NK-92 treated with Interleukin-12 subunit alpha and Interleukin-12 subunit beta, amount 100 ng/mL, for 24 hours (cell line): Measurements from ENCODE around the gene LRRC17.
"Not testable (repeated sequence)": the region's sequence is repeated elsewhere in the genome, so short reads cannot be mapped to it uniquely, and the experiment has no call there.

Experiments
- DNase-seq: peaks from one replicate; lab custom pipeline; 2025; lab: John Stamatoyannopoulos, UW

LRRC17 gene

DNA sequence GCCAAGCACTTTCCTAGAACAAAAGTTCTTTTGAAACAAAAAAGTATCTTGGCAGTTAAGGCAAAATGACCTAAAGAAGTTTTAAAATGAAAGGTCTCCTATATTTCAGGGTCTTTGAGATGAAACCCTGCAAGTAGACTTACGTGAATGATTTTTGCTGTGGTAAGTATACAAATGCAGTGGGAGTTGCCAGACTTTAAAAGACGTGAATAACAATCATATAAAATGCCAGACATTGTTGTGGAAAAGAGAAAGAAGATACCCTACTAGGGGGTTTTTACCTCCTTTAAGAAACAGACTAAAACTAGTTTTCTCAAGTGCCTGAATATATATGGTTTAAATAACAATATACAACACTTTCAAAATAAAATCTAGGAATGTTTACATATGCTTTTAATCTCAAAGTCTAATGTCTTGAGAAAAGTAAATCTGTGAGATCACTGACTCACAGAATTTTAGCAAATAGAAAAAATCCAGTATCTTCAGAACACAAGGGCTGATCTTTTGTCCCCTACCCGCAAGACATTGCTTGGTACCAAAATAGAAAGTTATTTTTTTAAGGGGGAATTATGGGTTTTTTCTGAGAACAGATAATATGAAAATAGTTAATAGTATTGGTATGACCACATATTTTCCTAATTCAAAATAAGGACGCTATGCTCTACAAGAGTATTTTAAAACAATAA is 29.5 kb downstream of the LRRC17 start:
- DNase-seq = no peak

DNA sequence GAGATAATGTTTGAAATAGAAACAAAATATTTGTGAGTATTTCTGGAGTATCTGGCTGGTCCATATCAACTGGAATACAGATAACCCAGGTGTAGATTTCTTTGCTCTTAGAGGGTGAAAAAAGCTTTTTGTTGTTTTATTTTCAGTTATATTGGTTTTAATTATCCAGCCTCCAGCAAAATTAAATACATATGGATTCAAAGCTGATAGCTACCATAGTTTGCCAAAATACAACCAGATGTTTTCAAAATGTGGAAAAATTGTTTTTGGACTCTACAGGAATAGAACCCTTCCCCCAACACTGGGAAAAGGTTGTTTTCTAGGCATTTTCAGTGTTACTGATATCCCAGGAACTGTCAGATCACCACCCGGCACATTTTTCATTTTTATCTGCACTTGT is 30.1 kb downstream of the LRRC17 start:
- no peak for DNase-seq

DNA sequence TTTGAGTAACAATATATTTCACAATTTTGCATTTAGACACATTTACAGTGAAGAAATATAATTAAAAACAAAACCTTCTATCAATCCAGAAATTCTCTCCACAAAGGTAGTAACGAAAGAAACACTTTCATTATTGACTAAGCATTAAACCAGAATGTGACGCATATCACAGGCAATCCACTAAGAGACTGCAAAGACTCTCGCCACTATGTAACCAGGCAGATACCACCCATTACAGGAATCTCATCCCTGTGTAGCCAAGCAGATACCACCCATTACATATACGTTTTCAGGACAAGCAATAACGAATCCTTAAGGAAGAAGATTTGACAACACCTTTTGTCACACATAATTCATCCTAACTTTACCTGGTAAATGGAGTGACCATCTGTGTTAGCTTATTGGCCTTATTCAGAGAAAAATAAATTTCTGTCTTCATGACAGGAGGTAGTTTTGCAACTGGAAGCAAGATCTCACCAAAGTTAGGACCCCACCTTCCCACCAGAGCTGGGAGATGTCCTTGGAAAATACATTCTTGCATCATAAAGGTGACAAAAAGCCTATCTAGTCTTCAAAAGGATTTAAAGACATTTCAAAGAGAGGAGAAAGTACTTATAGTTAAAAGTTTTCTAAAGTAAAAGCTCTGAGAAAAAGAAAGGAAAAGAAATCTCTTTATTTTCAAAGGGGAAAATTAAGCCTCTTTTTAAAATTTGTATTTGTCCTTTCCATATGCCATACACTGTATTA is 30.8 kb downstream of the LRRC17 start:
- no peak for DNase-seq

DNA sequence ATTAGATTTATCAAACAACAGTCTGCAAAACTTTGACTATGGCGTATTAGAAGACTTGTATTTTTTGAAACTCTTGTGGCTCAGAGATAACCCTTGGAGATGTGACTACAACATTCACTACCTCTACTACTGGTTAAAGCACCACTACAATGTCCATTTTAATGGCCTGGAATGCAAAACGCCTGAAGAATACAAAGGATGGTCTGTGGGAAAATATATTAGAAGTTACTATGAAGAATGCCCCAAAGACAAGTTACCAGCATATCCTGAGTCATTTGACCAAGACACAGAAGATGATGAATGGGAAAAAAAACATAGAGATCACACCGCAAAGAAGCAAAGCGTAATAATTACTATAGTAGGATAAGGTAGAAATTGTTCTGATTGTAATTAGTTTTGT is 31.4 kb downstream of the LRRC17 start:
- DNase-seq = no peak

DNA sequence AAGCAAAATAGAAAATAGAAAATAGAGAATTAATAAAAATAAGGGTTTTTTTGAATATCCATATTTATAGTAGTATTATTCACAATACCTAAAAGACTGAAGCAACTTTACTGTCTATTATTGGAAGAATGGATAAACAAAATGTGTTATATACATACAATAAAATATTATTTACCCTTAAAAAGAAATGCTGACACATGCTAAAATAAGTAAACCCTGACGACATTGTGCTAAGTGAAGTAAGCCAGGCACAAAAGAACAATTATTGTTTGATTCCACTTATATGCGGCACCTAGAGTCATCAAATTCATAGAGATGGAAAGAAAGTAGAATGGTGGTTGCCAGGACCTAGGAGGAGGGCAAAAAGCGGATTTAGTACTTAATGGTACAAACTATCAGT is 39.0 kb downstream of the LRRC17 start:
- DNase-seq = no peak

DNA sequence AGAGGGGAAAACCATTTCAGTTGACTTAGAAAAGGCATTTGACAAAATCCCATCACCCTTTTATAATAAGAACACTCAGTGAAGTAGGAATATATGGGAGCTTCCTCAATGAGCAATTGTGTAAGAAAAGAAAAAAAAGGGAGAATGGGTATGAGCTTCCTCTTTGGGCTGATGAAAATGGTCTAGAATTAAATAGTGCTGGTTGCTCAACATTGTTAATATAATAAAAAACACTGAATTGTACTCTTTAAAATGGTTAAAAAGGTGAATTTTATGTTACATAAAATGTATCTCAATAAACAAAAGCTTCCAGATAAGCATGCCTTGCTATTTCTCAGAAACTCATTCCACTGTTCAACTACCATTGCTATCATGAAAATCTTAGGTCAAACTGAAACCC is 40.6 kb downstream of the LRRC17 start:
- no peak for DNase-seq

DNA sequence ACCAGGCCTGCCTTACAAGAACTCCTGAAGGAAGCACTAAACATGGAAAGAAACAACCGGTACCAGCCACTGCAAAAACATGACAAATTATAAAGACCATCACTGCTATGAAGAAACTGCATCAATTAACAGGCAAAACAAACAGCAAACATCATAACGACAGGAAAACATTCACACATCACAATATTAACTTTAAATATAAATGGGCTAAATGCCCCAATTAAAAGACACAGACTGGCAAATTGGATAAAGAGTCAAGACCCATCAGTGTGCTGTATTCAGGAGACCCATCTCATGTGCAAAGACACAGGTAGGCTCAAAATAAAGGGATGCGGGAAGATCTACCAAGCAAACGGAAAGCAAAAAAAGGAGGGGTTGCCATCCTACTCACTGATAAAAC is 41.6 kb downstream of the LRRC17 start:
- DNase-seq = not testable (repeated sequence)

DNA sequence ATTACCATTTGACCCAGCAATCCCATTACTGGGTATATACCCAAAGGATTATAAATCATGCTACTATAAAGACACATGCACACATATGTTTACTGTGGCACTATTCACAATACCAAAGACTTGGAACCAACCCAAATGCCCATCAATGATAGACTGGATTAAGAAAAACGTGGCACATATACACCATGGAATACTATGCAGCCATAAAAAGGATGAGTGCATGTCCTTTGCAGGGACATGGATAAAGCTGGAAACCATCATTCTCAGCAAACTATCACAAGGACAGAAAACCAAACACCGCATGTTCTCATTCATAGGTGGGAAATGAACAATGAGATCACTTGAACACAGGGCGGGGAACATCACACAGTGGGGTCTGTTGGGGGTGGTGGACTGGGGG is 45.2 kb downstream of the LRRC17 start:
- not testable (repeated sequence) for DNase-seq

DNA sequence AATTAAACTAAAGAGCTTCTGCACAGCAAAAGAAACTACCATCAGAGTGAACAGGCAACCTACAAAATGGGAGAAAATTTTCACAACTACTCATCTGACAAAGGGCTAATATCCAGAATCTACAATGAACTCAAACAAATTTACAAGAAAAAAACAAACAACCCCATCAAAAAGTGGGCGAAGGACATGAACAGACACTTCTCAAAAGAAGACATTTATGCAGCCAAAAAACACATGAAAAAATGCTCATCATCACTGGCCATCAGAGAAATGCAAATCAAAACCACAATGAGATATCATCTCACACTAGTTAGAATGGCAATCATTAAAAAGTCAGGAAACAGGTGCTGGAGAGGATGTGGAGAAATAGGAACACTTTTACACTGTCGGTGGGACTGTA is 49.2 kb downstream of the LRRC17 start:
- DNase-seq = not testable (repeated sequence)

DNA sequence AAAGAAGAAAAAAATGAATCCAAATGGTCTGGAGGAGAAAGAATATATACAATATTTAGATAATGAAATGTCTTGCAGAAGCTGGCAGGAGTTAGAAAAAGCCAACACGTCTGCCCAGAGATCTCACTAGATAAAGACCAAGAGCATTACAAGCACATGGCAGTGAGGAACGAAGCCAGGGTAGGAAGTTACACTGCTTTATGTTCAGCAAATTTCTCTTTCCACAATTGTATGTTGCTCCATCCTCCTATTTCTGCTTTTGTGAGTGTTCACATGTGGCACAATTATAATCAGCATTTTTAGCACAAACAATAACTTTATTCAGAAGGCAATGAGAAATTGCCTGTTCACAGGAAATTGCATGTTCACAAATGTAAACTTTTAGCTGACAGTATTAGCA is 53.7 kb downstream of the LRRC17 start:
- DNase-seq = no peak

DNA sequence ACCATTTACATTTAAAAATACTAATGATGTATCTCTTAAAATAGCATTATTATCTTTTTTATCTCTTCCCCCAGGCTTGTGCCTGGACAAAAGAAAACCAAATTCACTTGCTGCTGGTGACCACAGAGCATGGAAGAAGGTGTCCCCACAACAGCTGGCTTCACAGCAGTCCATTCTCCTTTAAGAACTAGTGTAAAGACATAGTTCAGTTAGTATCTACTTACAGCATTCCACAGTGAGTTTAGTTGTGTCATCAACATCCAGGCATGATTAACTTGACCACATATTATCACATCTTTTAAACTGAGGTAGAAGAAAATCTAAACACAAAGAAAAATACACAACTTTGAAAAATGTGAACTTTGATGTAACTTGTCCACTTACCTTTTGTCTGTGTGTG is 55.0 kb downstream of the LRRC17 start:
- DNase-seq = no peak

DNA sequence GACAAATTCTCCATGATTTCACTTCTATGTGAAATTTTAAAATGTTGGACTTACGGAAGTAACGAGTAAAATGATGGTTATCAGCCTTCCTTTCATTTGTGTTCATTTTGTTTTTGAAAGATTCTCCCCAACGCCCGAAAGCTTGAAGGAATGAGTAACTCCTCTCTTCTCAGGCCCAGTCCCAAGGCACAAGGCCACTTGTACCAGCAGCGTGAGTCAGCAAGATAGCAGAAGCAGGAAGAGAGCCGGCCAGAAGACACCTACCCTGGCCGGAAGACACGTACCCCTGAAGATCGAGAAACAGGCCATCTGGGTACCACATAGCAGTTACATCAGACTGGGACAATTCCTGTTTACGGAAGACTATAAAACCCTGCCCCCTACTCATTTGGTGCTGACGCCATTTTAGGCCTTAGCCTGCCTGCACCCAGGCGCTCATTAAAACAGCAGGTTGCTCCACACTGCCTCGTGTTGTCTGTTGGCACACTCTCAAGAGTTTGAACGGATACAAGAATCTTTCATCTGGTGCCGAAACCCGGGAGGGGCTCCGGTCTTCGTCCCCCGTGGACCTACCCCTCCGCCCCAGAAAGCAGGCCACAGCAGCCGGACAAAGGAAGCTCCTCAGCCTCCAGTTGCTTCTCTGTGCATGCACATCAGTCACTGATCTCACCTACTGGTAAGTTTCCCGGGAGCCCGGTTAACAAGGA is 60.4 kb downstream of the LRRC17 start:
- DNase-seq = no peak

DNA sequence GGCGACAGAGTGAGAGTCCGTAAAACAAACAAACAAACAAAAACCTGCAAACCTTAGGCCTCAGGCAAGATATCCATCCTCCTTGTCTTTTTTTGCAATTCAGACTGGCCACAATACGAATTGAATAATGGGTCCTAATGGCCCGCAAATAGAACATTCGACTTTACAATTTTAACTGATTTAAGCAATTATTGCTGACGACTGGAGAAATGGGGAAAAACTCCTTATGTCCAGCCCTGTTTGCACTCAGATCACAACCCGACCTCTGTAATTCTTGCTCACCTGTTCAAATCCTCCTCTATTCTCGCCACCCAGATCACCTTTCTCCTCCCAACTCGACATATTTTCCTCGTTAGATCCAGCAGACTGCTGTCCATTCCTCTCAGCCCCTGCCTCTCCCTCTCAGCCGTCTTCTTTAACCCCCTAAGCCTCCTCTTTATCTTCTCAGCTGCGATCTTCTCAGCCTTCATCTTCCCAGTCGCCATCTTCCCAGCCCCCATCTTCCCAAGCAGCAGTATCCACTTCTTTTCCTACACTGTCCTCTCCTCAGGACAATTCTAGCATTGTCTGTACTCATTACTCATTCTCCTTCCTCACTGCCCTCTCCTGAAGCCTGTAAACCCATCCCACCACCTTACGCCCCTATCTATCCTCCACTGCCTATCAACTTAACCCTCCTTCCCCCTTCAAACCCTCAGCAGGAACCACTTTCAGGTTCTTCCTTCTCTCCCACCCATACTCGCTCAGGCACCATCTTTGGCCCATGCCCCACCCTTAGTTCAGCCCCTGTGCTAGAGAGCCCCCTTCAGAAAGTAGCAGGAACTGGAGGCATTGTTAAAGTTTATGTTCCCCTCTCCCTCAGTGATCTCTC is 61.8 kb downstream of the LRRC17 start:
- DNase-seq = no peak

DNA sequence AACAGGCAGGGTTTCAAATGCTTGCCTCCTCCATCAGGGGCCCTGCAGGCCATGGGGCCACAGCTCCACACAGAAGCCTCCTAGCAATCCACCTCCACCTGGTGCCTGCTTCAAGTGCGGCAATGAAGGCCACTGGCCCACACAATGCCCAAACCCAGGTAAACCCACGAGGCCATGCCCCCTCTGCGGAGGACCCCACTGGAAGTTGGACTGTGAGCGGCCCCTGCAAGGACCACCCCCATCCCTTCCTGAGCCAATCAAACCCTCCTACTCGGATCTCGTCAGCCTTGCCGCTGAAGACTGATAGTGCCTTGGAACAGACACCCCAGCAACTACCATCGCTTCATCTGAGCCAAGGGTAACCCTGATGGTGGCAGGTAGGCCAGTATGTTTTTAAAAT is 63.1 kb downstream of the LRRC17 start:
- DNase-seq = no peak

DNA sequence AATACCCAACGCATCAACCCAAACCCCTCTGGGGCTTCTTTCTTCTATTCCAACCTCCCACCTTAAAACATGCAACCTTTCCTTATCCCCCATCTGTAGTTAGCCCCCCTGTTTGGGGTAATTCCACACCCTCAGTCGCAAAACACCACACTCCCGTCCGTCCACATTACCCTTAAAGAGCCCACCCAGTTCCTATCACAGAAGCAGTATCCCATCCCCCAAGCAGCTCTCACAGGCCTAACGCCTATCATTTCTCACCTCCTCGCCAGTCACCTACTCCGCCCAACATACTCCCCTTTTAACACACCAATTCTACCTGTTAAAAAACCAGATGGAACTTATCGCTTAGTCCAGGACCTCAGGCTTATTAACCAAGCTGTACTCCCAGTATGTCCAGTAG is 63.7 kb downstream of the LRRC17 start:
- no peak for DNase-seq

DNA sequence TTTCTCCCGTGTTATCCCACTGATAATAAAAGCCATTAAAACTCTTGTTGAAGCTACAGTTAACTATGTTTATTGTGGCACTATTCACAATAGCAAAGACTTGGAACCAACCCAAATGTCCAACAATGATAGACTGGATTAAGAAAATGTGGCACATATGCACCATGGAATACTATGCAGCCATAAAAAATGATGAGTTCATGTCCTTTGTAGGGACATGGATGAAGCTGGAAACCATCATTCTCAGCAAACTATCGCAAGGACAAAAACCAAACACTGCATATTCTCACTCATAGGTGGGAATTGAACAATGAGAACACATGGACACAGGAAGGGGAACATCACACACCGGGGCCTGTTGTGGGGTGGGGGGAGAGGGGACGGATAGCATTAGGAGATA is 64.8 kb downstream of the LRRC17 start:
- DNase-seq = not testable (repeated sequence)

DNA sequence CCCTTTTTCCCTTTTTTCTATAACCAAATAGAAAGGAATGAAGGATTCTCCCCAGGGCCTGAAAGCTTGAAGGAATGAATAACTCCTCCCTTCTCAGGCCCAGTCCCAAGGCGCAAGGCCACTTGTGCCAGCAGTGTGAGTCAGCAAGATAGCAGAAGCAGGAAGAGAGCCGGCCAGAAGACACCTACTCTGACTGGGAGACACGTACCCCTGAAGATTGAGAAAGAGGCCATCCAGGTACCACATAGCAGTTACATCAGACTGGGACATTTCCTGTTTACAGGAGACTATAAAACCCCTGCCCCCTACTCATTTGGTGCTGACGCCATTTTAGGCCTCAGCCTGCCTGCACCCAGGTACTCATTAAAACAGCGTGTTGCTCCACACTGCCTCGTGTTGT is 65.5 kb downstream of the LRRC17 start:
- no peak for DNase-seq

DNA sequence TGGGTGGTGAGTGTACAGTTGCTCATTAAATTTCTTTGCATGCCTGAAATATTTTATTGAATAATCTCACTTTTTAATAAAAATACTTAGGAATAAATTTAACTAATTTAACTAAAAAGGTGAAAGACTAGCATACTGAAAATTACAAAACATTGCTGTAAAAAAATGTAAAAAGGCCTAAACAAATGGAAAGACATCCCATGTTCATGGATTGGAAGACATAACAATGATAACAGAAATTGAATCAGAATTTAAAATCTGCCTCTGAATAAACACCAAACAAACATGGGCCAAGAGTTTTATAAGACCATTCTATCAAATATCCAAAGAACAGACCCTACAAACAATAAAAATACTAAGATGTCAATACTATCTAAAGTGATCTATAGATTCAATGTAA is 66.9 kb downstream of the LRRC17 start:
- no peak for DNase-seq

DNA sequence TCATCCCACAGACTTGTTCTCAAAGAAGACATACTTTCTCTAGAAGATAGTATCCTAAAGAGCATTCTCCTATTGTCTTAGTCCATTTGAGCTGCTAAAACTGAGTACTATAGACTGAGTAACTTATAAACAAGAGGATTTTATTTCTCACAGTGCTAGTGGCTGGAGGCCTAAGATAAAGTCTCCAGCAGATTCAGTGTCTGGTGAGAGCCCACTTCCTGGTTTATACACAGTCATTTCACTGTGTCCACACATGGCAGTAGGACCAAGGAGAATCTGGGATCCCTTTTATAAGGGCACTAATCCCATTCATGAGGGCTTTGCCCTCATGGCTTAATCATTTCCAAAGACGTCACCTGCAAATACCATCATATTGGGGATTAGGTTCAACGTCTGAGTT is 68.7 kb downstream of the LRRC17 start:
- DNase-seq = no peak

DNA sequence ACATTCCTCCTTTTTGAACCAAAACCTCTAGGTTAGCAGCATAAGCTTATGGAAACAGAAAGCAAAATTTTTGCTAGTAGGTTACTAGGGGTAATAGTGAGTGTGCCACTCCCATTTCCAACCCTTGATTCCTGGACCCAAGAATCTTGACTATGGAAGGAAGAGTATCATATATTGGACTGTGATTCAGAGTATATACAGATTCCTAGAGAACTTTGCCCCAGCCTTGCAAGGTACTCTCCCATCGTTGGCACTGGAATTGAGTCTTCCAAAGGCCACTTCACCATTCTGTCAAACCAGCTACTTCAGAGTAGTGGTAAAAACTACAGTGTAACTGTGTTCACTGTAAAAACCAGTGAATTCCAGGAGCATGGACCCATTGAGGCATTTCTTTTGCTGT is 69.4 kb downstream of the LRRC17 start:
- DNase-seq = no peak

DNA sequence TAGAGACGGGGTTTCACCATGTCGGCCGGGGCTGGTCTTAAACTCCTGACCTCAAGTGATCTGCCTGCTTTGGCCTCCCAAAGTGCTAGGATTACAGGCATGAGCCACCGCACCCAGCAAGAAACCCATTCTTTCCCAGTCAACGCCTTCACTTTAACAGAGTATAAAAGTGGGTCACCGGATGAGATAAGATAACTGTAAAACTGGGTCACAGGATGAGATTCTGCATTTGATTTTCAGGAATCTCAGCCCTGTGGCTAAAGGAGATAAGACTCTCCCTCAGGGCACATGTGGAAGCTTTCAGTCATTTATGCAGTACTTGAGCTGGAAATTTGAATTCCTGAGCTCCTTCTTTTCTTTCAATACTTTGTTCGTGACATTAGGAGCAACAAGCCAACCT is 70.8 kb downstream of the LRRC17 start:
- no peak for DNase-seq

DNA sequence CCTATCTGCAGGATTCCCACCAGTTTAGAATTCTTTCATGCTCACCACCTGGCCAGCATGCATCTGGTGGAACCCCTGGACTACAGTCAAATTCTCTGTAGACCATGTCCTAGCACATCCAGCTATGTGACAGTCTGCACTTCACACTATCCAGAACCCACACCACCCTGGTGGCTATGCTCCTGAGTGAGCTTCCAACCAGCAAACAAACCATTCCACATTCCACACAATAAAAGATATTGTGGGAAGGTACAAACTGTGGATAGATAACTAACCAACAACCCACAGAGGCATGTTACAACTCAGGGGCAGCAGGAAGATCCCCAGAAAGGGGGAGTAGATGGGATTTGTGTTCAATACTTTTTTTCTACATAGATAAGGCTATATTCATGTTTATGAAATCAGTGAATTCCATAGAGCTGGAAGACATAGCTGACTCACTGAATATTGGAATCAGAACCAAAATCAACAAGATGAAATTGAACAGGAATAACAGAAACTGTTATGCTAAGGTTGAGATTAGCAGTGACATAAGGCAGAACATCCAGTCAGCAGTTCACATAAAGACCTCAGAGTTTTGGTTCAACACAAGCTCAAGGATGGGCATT is 72.5 kb downstream of the LRRC17 start:
- no peak for DNase-seq
